ENCODE data around the gene PSMG3.

GRCh38 chr7:1593904-1594421, 24.1 kb upstream of the PSMG3 start:
- TF ChIP-seq ZNF281 (CRISPR knock-in tag; IDR thresholded peaks at IDR 0.05), result no peak
- no peak for TF ChIP-seq SMAD3 (CRISPR knock-in tag; IDR thresholded peaks at IDR 0.05; ENCODE audit: borderline replicate concordance)
